Activated B cell treated with CpG ODN at 0.5 μM for 24 hours (primary cell): ENCODE measurements around the gene CYP26C1. TPM values are rescaled to one million over a fixed set of nuclear protein-coding genes. Genes with fewer than 3 reads are reported as not detected.
"Not testable (repeated sequence)": the region's sequence is repeated elsewhere in the genome, so short reads cannot be mapped to it uniquely, and the experiment has no call there.

Experiments
- ATAC-seq: fragments of 200-7000 bp; cut with Tn5 transposase; one replicate; pipeline ENCODE4 v1.10.0; 2021; ENCODE audit warnings: low read depth, mild to moderate bottlenecking, moderate library complexity
- CTCF ChIA-PET: fragments of 350-600 bp; sonication (Branson Sonifier 250); formaldehyde crosslinking; loops from one replicate; lab custom pipeline; 2021; ENCODE audit warnings: antibody characterized with exemption; lab: Charles Lee
- POLR2A ChIA-PET: fragments of 350-600 bp; sonication (Branson Sonifier 250); formaldehyde crosslinking; loops from one replicate; lab custom pipeline; 2021; ENCODE audit warnings: antibody characterized with exemption; lab: Charles Lee
- DNase-seq: peaks from one replicate; pipeline ENCODE4 v3.0.0; 2022
- H3K27ac Mint-ChIP-seq: one replicate; pipeline ENCODE4 v1.8.0; 2020; ENCODE audit warnings: mixed read lengths
- H3K27me3 Mint-ChIP-seq: one replicate; pipeline ENCODE4 v1.8.0; 2021; ENCODE audit warnings: mixed read lengths
- H3K36me3 Mint-ChIP-seq: one replicate; pipeline ENCODE4 v1.8.0; 2021; ENCODE audit warnings: low read depth, mixed read lengths
- H3K4me1 Mint-ChIP-seq: one replicate; pipeline ENCODE4 v1.8.0; 2021; ENCODE audit warnings: mixed read lengths
- H3K4me3 Mint-ChIP-seq: one replicate; pipeline ENCODE4 v1.8.0; 2020; ENCODE audit warnings: mild to moderate bottlenecking, mixed read lengths
- H3K9me3 Mint-ChIP-seq: one replicate; pipeline ENCODE4 v1.8.0; 2020; ENCODE audit warnings: mixed read lengths
- CTCF ChIP-seq: fragments of 200-600 bp; IDR thresholded peaks from one replicate; pipeline ENCODE4 v1.8.0; 2022; ENCODE audit warnings: antibody characterized with exemption, mild to moderate bottlenecking
- intact Hi-C: fragments of 100-400 bp; cut with micrococcal nuclease; formaldehyde crosslinking; loops from one replicate; pipeline ENCODE4 v1.15.1; 2024
- total RNA-seq: library from RNA; stranded (reverse); gene quantifications from 2 replicates; pipeline ENCODE4 v1.2.3, GENCODE V29; 2022

The CYP26C1 gene
- total RNA-seq, 1 donor from 2014 or later: 0.24 TPM

GRCh38 chr10:93097386-93097785 lies 36.8 kb downstream of the CYP26C1 start:
- no peak for TF ChIP-seq CTCF
- H3K9me3 Mint-ChIP-seq: peaks cover 4% of the 10 kb centered on the region
- no peak overlapping the region for H3K4me3 Mint-ChIP-seq
- peaks cover 1% of the 10 kb centered on the region for H3K27me3 Mint-ChIP-seq
- H3K27ac Mint-ChIP-seq: no peak overlapping the region
- intact Hi-C loops: no loop called here
- no peaks in the 10 kb centered on the region for H3K36me3 Mint-ChIP-seq
- ChIA-PET POLR2A (no interaction called here), CTCF (no interaction called here)
- no peaks in the 10 kb centered on the region for H3K4me1 Mint-ChIP-seq
- ATAC-seq (no peak), DNase-seq (no peak)

- Mint-ChIP-seq H3K4me1 (no peaks in the 10 kb centered on the region), H3K9me3 (peaks cover 5% of the 10 kb centered on the region), H3K27ac (no peak overlapping the region), H3K36me3 (no peaks in the 10 kb centered on the region), H3K27me3 (no peaks in the 10 kb centered on the region), H3K4me3 (no peak overlapping the region)
- no peak for TF ChIP-seq CTCF
- ATAC-seq (no peak), DNase-seq (no peak)
- CTCF ChIA-PET: no interaction called here
- POLR2A ChIA-PET: no interaction called here
- intact Hi-C loops: no loop called here
Measured at GRCh38 chr10:93098816-93099215, 38.2 kb downstream of the CYP26C1 start.

GRCh38 chr10:93099670-93100069 lies 39.1 kb downstream of the CYP26C1 start:
- H3K36me3 Mint-ChIP-seq: no peaks in the 10 kb centered on the region
- CTCF ChIA-PET: no interaction called here
- no peak for DNase-seq
- no peaks in the 10 kb centered on the region for H3K4me1 Mint-ChIP-seq
- H3K27ac Mint-ChIP-seq: no peak overlapping the region
- POLR2A ChIA-PET: no interaction called here
- no peak for ATAC-seq
- H3K9me3 Mint-ChIP-seq: peaks cover 6% of the 10 kb centered on the region
- TF ChIP-seq CTCF: no peak
- H3K27me3 Mint-ChIP-seq: no peaks in the 10 kb centered on the region
- intact Hi-C loops: no loop called here
- no peak overlapping the region for H3K4me3 Mint-ChIP-seq

GRCh38 chr10:93101148-93101547 lies 40.5 kb downstream of the CYP26C1 start:
- H3K27me3 Mint-ChIP-seq, H3K9me3 Mint-ChIP-seq, DNase-seq, H3K27ac Mint-ChIP-seq, ATAC-seq, intact Hi-C loops, POLR2A ChIA-PET, H3K4me3 Mint-ChIP-seq, CTCF ChIA-PET, H3K36me3 Mint-ChIP-seq, H3K4me1 Mint-ChIP-seq: not testable (repeated sequence)

- Mint-ChIP-seq H3K36me3 (no peaks in the 10 kb centered on the region), H3K27me3 (no peaks in the 10 kb centered on the region), H3K9me3 (peaks cover 5% of the 10 kb centered on the region), H3K4me1 (no peaks in the 10 kb centered on the region), H3K4me3 (no peak overlapping the region), H3K27ac (no peak overlapping the region)
- intact Hi-C loops: no loop called here
- DNase-seq: no peak
- ATAC-seq: no peak
- CTCF ChIA-PET: no interaction called here
- POLR2A ChIA-PET: no interaction called here
- TF ChIP-seq CTCF: no peak
Measured at GRCh38 chr10:93103953-93104352, 43.4 kb downstream of the CYP26C1 start.

- DNase-seq: no peak
- Mint-ChIP-seq H3K27me3 (no peaks in the 10 kb centered on the region), H3K36me3 (no peaks in the 10 kb centered on the region), H3K4me3 (no peak overlapping the region), H3K4me1 (peaks cover 12% of the 10 kb centered on the region), H3K27ac (no peak overlapping the region), H3K9me3 (peaks cover 3% of the 10 kb centered on the region)
- ATAC-seq: no peak
- TF ChIP-seq CTCF: no peak
- ChIA-PET POLR2A (no interaction called here), CTCF (interaction anchor here (0.9 kb wide), 1 partner anchor 9 kb away, joined by 4 read pairs; no protein-coding TSS in a partner anchor)
- intact Hi-C loops: no loop called here
Measured at GRCh38 chr10:93106631-93107072, 46.1 kb downstream of the CYP26C1 start.
